ENCODE data around the gene FUOM. TPM values are rescaled to one million over a fixed set of nuclear protein-coding genes. Genes with fewer than 3 reads are reported as not detected.

The FUOM gene
- total and polyA plus RNA-seq, 9 of the 15 experiments (the other 6 are each of a cell fraction or from before 2014, with no cell fraction given), result 1.8 to 96.1 (median 27.0) TPM

- TF ChIP-seq, protein P1, sequence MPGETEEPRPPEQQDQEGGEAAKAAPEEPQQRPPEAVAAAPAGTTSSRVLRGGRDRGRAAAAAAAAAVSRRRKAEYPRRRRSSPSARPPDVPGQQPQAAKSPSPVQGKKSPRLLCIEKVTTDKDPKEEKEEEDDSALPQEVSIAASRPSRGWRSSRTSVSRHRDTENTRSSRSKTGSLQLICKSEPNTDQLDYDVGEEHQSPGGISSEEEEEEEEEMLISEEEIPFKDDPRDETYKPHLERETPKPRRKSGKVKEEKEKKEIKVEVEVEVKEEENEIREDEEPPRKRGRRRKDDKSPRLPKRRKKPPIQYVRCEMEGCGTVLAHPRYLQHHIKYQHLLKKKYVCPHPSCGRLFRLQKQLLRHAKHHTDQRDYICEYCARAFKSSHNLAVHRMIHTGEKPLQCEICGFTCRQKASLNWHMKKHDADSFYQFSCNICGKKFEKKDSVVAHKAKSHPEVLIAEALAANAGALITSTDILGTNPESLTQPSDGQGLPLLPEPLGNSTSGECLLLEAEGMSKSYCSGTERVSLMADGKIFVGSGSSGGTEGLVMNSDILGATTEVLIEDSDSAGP (CRISPR knock-in tag; IDR thresholded peaks at IDR 0.05), result no peak
- TF ChIP-seq SIRT6 (IDR thresholded peaks at IDR 0.05; ENCODE audit: low read depth, low read length) (no peak), ZNF507 (tag; conservative IDR thresholded peaks at IDR 0.05) (no peak), ZSCAN29 (IDR thresholded peaks at IDR 0.05) (no peak), CBX1 (IDR thresholded peaks at IDR 0.05; ENCODE audit: low read depth) (no peak; the same call in 1 of the 2 replicates), ILK (tag; IDR thresholded peaks at IDR 0.05; ENCODE audit: borderline replicate concordance, low read depth) (no peak), ZNF41 (CRISPR knock-in tag; conservative IDR thresholded peaks at IDR 0.05) (no peak), MCM5 (IDR thresholded peaks at IDR 0.05; ENCODE audit: low read depth) (no peak), POLR2H (tag; IDR thresholded peaks at IDR 0.05; ENCODE audit: low read depth) (peak; percentile 56), DACH1 (IDR thresholded peaks at IDR 0.05; ENCODE audit: partially characterized antibody) (no peak), FUS (optimal IDR thresholded peaks at IDR 0.05; ENCODE audit: low read depth, low read length) (peak; percentile 36), ZNF354B (CRISPR knock-in tag; IDR thresholded peaks at IDR 0.05) (no peak), ZNF146 (CRISPR knock-in tag; IDR thresholded peaks at IDR 0.05; ENCODE audit: unreplicated experiment) (no peak), FOSL1 (tag; conservative IDR thresholded peaks at IDR 0.05) (peak; percentile 43; the same call in 1 of the 2 replicates), ZBTB8A (IDR thresholded peaks at IDR 0.05; ENCODE audit: partially characterized antibody) (no peak), NFE2 (IDR thresholded peaks at IDR 0.05; ENCODE audit: low read depth) (no peak), TSC22D4 (tag; IDR thresholded peaks at IDR 0.05) (no peak), ZNF282 (CRISPR knock-in tag; IDR thresholded peaks at IDR 0.05) (peak; percentile 44; the same call in 1 of the 2 replicates), ZNF165 (CRISPR knock-in tag; IDR thresholded peaks at IDR 0.05; ENCODE audit: borderline replicate concordance) (no peak), NKRF (IDR thresholded peaks at IDR 0.05; ENCODE audit: borderline replicate concordance) (peak; percentile 64; the same call in 1 of the 2 replicates), SUPT5H (IDR thresholded peaks at IDR 0.05) (peak; percentile 76), ATF3 (IDR thresholded peaks at IDR 0.05) (no peak), ATF3 (CRISPR knock-in tag; conservative IDR thresholded peaks at IDR 0.05) (no peak), NR2C2 (CRISPR knock-in tag; IDR thresholded peaks at IDR 0.05) (peak; percentile 96), NR2C2 (tag; IDR thresholded peaks at IDR 0.05) (peak; percentile 99), DPF2 (IDR thresholded peaks at IDR 0.05) (peak; percentile 22; the same call in 1 of the 2 replicates)
- TF ChIP-seq, protein P2, sequence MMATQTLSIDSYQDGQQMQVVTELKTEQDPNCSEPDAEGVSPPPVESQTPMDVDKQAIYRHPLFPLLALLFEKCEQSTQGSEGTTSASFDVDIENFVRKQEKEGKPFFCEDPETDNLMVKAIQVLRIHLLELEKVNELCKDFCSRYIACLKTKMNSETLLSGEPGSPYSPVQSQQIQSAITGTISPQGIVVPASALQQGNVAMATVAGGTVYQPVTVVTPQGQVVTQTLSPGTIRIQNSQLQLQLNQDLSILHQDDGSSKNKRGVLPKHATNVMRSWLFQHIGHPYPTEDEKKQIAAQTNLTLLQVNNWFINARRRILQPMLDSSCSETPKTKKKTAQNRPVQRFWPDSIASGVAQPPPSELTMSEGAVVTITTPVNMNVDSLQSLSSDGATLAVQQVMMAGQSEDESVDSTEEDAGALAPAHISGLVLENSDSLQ (IDR thresholded peaks at IDR 0.05), result no peak; the same call in 1 of the 2 replicates
Observed at GRCh38 chr10:133394064-133394663, 36.3 kb upstream of the FUOM start, which contains the start of gene MTG1 (continued).

All from K562 (cell line).